Astrocyte (in vitro differentiated cells and primary cell): ENCODE results near the gene HSF2. TPM values are rescaled to one million over a fixed set of nuclear protein-coding genes. Genes with fewer than 3 reads are reported as not detected.

ENCODE experiments used
- DNase-seq: peaks from one replicate; pipeline ENCODE4 v3.0.0-alpha.2; 2010; ENCODE audit warnings: low read depth
- FAIRE-seq: peaks from 2 replicates; lab custom pipeline; 2011; peaks lifted over from hg19 to GRCh38; lab: Jason Lieb, UNC
- H2AFZ ChIP-seq: 2 replicates; pipeline ENCODE4 v1.6.0; 2012; ENCODE audit warnings: low read depth, low read length, inconsistent platforms
- H3K27ac ChIP-seq: 2 replicates; pipeline ENCODE4 v1.5.1; 2011; ENCODE audit warnings: low read depth, low read length, inconsistent platforms
- H3K27me3 ChIP-seq: 2 replicates; pipeline ENCODE4 v1.6.0; 2011; ENCODE audit warnings: low read length, inconsistent platforms; ENCODE audit not compliant: insufficient read depth
- H3K36me3 ChIP-seq: 2 replicates; pipeline ENCODE4 v1.5.1; 2011; ENCODE audit warnings: low read length, inconsistent platforms; ENCODE audit not compliant: insufficient read depth
- H3K4me1 ChIP-seq: 2 replicates; pipeline ENCODE4 v1.5.1; 2011; ENCODE audit warnings: low read length, inconsistent platforms; ENCODE audit not compliant: insufficient read depth
- H3K4me2 ChIP-seq: 2 replicates; pipeline ENCODE4 v1.6.0; 2012; ENCODE audit warnings: low read length, inconsistent platforms
- H3K4me3 ChIP-seq: 2 replicates; pipeline ENCODE4 v1.5.1; 2011; ENCODE audit warnings: low read depth, mild to moderate bottlenecking, low read length, inconsistent platforms; ENCODE audit not compliant: insufficient read depth
- H3K79me2 ChIP-seq: 2 replicates; pipeline ENCODE4 v1.6.0; 2012; ENCODE audit warnings: mild to moderate bottlenecking, low read length, inconsistent platforms; ENCODE audit not compliant: insufficient read depth
- H3K9ac ChIP-seq: 2 replicates; pipeline ENCODE4 v1.6.0; 2012; ENCODE audit warnings: mild to moderate bottlenecking, low read length, inconsistent platforms
- H3K9me3 ChIP-seq: 2 replicates; pipeline ENCODE4 v1.5.1; 2012; ENCODE audit warnings: low read depth, mild to moderate bottlenecking, low read length, inconsistent platforms; ENCODE audit not compliant: insufficient read depth
- H4K20me1 ChIP-seq: 2 replicates; pipeline ENCODE4 v1.6.0; 2012; ENCODE audit warnings: low read length, inconsistent platforms; ENCODE audit not compliant: insufficient read depth
- H3K27ac Mint-ChIP-seq: one replicate; pipeline ENCODE4 v1.8.0; 2021; ENCODE audit warnings: mild to moderate bottlenecking, mixed read lengths; ENCODE audit not compliant: unreplicated experiment
- H3K27me3 Mint-ChIP-seq: one replicate; pipeline ENCODE4 v1.8.0; 2021; ENCODE audit warnings: low read depth, mixed read lengths; ENCODE audit not compliant: unreplicated experiment
- H3K36me3 Mint-ChIP-seq: one replicate; pipeline ENCODE4 v1.8.0; 2021; ENCODE audit warnings: low read depth, mixed read lengths; ENCODE audit not compliant: unreplicated experiment
- H3K4me1 Mint-ChIP-seq: one replicate; pipeline ENCODE4 v1.8.0; 2021; ENCODE audit warnings: low read depth, mixed read lengths; ENCODE audit not compliant: unreplicated experiment
- H3K4me3 Mint-ChIP-seq: one replicate; pipeline ENCODE4 v1.8.0; 2021; ENCODE audit warnings: mild to moderate bottlenecking, moderate library complexity, mixed read lengths; ENCODE audit not compliant: unreplicated experiment
- H3K9me3 Mint-ChIP-seq: one replicate; pipeline ENCODE4 v1.8.0; 2021; ENCODE audit warnings: mild to moderate bottlenecking, mixed read lengths; ENCODE audit not compliant: unreplicated experiment
- CTCF ChIP-seq: IDR thresholded peaks from 2 replicates; pipeline ENCODE4 v1.5.1; 2011; ENCODE audit warnings: low read depth, mild to moderate bottlenecking, inconsistent platforms, low read length, moderate library complexity; ENCODE audit not compliant: insufficient read depth
- EZH2 ChIP-seq: IDR thresholded peaks from 2 replicates; pipeline ENCODE4 v1.6.1; 2012; ENCODE audit warnings: mild to moderate bottlenecking, low read length, inconsistent platforms; ENCODE audit not compliant: insufficient read depth
- total RNA-seq: library from RNA; stranded (reverse); gene quantifications from 2 replicates; pipeline ENCODE4 v1.2.1, GENCODE V29; 2021

Gene HSF2
- total RNA-seq, 1 donor from 2014 or later = 9.2 TPM

GRCh38 chr6:122381494-122382265 lies 17.8 kb upstream of the HSF2 start:
- TF ChIP-seq CTCF (peak; percentile 85), EZH2 (no peak)
- H3K27me3 ChIP-seq = no peaks in the 10 kb centered on the region
- no peaks in the 10 kb centered on the region for H3K4me1 ChIP-seq
- Mint-ChIP-seq H3K27me3 (peaks cover 3% of the 10 kb centered on the region), H3K4me3 (no peak overlapping the region), H3K9me3 (no peaks in the 10 kb centered on the region), H3K4me1 (no peaks in the 10 kb centered on the region), H3K27ac (no peak overlapping the region), H3K36me3 (no peaks in the 10 kb centered on the region)
- H3K79me2 ChIP-seq = no peaks in the 10 kb centered on the region
- no peak overlapping the region for H3K4me3 ChIP-seq
- H3K4me2 ChIP-seq = no peak overlapping the region
- no peak overlapping the region for H3K27ac ChIP-seq
- DNase-seq (peak; percentile 55), FAIRE-seq (no peak)
- H4K20me1 ChIP-seq = no peaks in the 10 kb centered on the region
- no peaks in the 10 kb centered on the region for H3K36me3 ChIP-seq
- H2AFZ ChIP-seq = no peak overlapping the region
- H3K9me3 ChIP-seq = no peaks in the 10 kb centered on the region
- no peak overlapping the region for H3K9ac ChIP-seq

GRCh38 chr6:122385857-122386612 lies 13.4 kb upstream of the HSF2 start:
- Histone ChIP-seq H3K27me3 (no peaks in the 10 kb centered on the region), H3K4me3 (no peak overlapping the region), H3K27ac (no peak overlapping the region), H2AFZ (no peak overlapping the region), H3K4me2 (no peak overlapping the region), H3K79me2 (no peaks in the 10 kb centered on the region), H3K9me3 (no peaks in the 10 kb centered on the region), H4K20me1 (no peaks in the 10 kb centered on the region), H3K9ac (no peak overlapping the region), H3K36me3 (no peaks in the 10 kb centered on the region), H3K4me1 (no peaks in the 10 kb centered on the region)
- DNase-seq (no peak), FAIRE-seq (no peak)
- TF ChIP-seq EZH2 (no peak), CTCF (no peak)
- peaks cover 7% of the 10 kb centered on the region for H3K27me3 Mint-ChIP-seq
- H3K27ac Mint-ChIP-seq = no peak overlapping the region
- no peaks in the 10 kb centered on the region for H3K36me3 Mint-ChIP-seq
- H3K4me1 Mint-ChIP-seq = no peaks in the 10 kb centered on the region
- no peak overlapping the region for H3K4me3 Mint-ChIP-seq
- no peaks in the 10 kb centered on the region for H3K9me3 Mint-ChIP-seq
